HG03439 (cell line): ENCODE data around the gene RPTOR.
"Not testable (repeated sequence)": the region's sequence is repeated elsewhere in the genome, so short reads cannot be mapped to it uniquely, and the experiment has no call there.

Experiments
- ATAC-seq: cut with Tn5 transposase; IDR thresholded peaks from one replicate; pipeline ENCODE4 v1.9.1; 2021; ENCODE audit warnings: mild to moderate bottlenecking, moderate library complexity; ENCODE audit not compliant: unreplicated experiment

Gene RPTOR, protein sequence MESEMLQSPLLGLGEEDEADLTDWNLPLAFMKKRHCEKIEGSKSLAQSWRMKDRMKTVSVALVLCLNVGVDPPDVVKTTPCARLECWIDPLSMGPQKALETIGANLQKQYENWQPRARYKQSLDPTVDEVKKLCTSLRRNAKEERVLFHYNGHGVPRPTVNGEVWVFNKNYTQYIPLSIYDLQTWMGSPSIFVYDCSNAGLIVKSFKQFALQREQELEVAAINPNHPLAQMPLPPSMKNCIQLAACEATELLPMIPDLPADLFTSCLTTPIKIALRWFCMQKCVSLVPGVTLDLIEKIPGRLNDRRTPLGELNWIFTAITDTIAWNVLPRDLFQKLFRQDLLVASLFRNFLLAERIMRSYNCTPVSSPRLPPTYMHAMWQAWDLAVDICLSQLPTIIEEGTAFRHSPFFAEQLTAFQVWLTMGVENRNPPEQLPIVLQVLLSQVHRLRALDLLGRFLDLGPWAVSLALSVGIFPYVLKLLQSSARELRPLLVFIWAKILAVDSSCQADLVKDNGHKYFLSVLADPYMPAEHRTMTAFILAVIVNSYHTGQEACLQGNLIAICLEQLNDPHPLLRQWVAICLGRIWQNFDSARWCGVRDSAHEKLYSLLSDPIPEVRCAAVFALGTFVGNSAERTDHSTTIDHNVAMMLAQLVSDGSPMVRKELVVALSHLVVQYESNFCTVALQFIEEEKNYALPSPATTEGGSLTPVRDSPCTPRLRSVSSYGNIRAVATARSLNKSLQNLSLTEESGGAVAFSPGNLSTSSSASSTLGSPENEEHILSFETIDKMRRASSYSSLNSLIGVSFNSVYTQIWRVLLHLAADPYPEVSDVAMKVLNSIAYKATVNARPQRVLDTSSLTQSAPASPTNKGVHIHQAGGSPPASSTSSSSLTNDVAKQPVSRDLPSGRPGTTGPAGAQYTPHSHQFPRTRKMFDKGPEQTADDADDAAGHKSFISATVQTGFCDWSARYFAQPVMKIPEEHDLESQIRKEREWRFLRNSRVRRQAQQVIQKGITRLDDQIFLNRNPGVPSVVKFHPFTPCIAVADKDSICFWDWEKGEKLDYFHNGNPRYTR (N-terminal part only)

DNA sequence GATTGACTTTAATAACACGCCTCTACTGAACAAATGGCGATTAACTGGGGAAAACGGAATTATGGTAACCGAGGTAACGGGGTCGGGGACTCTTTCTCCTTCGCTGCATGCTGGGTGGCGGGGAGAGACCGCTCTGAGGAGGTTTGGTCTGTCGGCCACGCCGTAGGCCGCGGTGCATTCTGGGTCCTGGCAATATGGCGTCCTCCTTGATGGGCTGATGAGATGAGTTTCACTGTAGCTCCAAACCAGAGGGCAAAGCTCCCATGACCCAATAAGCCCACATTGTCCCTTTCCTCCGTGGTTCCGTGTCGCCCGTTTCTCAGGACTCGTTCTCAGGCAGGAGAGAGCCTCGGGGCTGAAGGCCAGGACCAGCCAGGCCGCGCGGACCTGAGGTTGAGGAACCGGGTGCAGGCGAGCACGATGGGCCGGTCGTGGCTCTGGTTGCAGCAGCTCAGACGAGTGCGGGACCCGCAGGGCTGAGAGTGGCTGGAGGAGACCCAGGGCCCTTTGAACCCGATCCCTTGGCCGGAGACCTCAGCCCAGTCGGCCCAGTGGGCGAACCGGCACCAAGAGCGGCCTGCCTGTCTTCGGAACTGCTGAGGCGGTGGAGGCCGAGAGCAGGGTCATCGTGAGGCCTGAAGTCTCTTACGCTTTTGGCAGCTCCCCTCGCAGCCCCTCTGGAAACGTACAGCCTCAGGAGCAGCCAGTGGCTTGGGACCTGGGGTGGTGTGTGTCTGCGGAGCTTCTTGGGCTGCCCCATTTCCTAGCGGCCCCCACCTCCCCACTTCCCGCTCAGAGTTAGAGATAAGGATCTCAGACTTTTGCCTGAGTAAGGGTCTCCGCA is at the start of gene RPTOR:
Gene RPTOR (plus strand): TSS at position 184 of the 844 bp plus-strand sequence. CDS start 792 bp downstream, outside the sequence.
- ATAC-seq: peak; percentile 84

DNA sequence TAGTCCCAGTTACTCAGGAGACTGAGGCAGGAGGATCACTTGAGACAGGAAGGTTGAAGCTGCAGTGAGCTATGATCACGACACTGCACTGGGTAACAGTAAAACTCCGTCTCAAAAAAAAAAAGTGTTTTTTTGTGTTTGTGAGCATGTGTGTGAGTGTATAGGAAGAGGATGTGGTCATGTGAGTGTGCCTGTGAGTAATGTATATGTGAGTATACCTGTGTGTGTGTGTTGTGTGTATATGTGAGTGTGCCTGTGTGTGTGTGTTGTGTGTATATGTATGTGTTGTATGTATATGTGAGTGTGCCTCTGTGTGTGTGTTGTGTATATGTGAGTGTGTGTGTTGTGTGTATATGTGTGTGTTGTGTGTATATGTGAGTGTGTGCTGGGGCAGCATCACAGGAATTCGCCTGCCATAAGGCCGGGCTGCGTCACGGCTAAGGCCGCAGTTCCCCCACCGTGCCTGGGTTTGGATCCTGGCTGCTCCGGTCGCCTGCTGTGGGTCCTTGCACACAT is 46.9 kb upstream of the RPTOR start:
- no peak for ATAC-seq

DNA sequence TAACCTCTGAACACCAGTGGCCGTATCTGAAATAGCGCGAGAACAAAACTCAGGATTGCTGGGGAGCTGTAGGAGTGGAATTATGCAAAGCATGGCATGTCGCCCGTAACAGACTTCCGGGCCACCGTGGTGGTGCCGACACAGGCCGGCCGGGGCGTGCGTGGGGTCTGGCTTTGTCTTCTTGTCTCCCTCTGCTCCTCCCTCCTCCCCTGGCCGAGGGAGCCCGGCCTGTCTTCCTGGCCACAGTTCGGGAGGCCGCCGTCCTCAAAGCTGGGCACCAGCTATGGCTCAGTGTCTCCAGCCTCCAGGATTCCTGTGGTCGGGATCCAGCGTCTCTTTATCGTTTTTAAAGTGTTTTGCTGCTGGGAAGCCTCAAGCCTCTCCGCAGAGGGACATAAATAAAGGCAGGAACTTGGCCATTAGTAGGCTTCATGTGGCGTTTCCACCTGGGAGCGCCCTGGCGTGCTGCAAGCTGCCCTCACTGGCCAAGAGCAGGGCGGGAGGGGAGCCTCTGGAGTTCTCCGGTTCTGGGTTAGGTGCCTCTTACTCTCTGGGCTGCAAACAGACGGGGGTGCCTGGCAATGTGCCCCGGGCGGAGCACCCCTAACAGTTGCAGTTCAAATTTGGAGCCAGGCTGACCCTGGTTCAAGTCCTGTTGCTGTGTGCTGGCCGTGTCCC is 46.3 kb upstream of the RPTOR start:
- ATAC-seq: no peak

DNA sequence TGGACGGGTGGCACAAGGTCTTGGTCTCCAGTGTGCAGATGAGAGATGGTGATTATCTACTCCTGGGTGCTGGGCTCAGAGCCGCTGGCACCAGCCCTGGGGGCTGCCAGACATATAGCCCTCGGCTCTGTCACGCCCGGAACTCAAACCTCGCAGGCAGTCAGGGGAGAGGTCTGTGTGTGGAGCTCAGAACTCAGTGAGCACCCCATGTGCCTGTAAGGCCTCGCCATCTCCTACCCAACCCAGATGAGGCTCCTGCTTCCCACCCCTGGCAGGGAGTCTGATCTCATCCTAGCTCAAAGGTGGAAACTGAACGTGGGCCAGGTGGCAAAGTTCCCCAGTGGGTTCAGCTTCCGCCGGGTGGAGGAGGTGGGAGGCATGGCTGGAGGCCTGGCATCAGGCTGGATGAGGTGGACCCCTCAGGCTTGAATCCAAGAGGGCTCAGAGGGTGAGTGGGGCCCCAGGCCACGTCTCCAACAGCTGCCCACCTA is 45.7 kb upstream of the RPTOR start:
- no peak for ATAC-seq

DNA sequence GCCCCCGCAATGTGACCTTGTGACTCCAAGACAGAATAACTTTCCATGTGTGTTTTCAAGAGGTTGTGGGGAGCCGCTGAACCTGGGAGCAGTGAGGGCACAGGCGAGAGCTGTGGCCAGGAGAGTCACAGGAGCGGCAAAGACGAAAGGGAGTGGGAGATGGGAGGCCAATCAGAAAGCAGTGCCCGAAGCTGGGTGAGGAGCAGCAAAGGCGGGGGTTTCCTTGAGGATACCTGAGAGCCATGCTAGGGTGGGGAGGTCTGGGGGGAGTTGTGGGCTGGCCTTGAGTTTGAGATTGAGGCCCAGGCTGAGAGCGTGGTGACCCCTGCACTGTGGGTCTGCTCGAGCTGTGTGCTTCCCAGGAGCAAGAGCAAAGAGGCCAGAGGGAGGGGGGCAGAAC is 45.1 kb upstream of the RPTOR start:
- no peak for ATAC-seq

DNA sequence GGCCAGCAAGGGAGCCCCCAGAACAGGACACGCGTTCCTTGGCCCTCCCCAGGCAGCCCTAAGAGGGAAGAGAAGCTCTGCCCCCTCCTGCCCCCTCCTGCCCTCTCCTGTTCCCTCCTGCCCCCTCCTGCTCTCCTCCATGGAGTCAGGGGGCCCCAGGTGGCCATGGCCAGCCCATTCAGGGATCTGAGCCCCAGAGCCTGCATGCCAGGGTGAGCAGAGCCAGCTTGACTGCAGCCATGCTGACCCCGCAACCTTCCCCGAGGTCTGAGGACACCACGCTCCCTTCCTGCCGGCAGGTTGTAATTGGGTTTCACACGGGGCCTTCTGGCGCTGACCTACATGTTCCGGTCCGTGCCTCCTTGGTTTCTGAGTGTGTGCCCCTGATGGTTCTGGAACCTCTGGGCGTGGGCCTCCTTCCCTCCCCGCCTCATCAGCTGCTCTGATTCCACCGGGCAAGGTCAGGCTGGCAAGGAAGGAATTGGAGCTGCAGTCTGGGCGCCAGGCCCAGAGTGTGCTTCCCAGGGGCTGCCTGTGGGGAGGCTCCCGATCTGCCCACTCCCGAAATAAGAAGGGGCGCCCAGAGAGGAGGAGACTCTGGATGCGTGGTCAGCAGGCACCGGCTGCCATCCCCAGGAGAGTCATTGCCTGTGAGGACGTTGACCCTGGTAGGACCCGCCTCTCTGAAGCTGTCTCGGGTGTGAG is 44.5 kb upstream of the RPTOR start:
- no peak for ATAC-seq

DNA sequence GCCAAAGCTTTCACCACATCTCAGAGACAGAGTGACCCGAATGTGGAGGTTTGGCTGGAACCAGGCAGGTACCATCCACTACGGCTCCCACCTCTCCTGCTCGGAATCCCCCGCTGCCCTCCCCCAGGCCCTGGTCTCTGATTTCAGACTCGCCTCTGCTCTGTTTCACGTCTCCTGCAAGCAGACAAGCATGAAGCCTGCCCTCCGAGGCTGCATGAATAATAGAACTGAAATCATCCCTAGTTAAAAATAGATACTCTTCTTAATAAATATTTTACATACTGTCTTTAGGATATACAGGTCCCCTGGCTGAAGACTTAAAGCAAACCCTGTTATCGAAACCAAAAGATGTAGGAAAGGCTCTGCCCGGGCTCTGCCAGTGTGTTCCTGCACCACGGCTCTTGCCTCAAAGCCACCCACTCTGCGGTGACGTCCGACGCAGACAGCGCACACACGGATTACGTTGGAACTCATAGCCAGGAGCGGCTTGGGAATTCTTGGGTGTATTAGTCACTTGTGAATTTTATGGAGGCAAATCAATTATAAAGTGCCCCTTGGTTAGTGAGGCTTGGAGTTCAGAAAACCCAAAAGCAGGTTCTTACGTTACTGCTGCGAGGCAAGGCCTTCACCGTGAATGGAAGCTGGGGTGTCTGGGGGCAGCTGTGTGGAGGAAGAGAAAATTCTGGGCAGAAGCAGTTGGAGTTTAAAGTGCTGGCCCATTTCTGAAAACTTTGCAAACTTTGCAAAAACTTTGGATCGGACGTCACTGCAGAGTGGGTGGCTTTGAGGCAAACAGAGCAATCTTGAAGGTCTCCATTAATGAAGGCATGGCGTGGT is 42.7 kb upstream of the RPTOR start:
- no peak for ATAC-seq

DNA sequence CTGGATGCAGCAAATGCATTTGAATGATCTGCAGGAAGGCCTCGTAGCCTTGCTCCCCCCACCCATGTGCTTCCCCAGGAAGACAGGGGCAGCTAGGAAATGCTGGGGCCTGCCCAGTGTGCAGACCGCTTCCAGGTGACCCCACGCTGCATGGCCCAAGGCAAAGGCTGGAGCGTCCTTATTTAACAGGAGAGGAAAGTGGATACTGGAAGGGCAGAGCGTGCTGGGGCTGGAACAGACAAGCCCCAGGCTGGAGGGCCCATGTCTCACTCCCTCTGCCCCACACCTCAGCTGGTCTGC is 42.1 kb upstream of the RPTOR start:
- ATAC-seq: no peak

DNA sequence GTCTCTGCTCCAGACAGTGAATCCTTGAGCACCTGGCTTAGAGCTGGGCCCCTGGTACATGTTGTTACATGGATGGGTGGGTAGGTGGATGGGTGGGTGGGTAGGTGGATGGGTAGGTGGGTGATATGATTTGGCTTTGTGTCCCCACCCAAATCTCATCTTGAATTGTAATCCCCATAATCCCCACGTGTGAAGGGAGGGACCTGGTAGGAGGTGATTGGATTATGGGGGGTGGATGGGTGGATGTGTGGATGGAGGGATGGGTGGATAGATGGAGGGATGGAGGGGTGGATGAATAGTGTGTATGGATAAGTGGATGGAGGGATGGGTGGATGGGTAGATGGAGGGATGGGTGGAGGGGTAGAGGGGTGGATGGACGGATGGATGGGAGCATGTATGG is 41.6 kb upstream of the RPTOR start:
- no peak for ATAC-seq

DNA sequence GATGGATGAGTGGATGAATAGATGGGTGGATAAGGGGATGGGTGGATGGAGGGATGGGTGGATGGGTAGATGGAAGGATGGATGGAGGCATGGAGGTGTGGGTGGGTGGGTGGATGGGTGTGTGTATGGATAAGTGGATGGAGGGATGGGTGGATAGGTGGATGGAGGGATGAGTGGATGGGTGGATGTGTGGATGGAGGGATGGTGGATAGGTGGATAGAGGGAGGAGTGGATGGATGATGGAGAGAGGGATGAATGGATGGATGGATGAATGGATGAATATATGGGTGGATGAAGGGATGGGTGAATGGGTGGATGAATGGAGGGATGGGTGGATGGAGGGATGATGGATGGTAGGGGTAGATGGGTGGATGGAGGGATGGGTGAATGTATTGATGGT is 40.7 kb upstream of the RPTOR start:
- ATAC-seq: no peak

DNA sequence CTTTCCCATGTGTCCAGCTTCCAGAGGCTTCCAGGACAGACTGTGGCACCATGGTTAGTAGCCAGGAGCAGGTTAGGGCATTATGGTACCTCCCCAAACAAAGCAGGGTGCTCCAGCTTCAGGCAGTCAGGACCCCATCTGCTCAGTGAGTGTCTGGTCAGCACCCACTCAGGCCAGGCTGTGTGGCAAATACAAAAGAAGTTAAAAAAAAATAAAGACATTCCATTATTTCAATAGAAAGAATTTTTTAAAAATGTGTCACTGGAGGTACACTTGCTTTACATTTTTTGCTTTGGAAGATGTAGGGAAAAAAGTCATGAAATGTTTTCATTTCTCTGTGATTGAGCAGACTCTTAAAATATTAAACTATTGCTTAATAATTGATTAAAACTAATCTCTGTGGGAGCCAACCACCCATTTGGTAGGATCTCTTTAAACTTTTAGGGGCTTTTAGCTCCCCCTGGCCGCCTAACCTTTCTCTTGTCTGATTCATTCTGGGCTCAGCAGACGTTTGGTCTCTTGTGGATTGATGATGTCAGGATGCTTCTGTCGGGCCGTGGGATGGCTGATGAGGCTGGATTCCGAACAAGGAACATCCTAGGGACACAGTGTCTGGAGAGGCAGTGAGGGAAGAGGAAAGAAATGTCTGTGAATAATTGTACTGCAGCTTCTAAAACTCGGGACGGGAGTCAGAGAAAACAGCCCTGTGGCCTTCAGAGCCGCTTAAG is 39.8 kb upstream of the RPTOR start:
- ATAC-seq: no peak

DNA sequence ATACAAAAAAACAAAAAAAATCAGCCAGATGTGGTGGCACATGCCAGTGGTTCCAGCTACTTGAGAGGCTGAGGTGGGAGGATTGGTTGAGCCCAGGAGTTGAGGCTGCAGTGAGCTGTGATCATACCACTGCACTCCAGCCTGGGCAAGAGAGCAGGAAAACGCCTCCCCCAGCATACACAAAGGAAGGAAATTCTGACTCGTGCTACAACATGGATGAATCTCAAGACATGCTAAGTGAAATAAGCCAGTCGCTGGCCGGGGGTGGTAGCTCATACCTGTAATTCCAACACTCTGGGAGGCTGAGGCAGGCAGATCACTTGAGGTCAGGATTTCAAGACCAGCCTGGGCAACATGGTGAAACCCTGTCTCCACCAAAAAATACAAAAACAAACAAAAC is 37.5 kb upstream of the RPTOR start:
- not testable (repeated sequence) for ATAC-seq

DNA sequence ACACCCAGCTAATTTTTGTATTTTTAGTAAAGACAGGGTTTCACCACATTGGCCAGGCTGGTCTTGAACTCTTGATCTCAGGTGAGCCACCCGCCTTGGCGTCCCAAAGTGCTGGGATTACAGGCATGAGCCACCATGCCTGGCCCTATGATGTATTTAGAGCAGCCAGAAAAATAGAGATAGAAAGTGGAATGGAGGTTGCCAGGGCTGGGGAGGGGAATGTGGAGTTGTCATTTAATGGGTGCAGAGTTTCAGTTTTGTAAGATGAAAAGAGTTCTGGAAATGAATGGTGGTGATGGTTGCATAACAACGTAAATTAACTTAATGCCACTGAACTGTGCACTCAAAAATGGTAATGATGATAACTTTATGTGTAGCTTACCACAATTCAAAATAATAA is 36.7 kb upstream of the RPTOR start:
- no peak for ATAC-seq

DNA sequence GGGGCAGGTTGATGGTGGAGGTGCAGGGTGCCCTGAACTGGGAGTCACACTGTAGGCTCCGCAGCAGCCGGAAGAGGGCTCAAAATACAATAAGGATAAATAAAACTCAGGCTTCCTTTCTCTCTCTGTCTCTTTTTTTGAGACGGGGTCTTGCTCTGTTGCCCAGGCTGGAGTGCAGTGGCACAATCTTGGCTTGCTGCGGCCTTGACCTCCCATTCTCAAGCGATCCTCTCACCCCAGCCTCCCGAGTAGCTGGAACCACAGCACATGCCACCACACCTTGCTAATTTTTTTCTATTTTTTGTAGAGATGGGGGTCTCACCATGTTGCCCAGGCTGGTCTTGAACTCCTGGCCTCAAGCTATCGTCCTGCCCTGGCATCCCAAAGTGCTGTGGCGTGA is 35.3 kb upstream of the RPTOR start:
- ATAC-seq: no peak

DNA sequence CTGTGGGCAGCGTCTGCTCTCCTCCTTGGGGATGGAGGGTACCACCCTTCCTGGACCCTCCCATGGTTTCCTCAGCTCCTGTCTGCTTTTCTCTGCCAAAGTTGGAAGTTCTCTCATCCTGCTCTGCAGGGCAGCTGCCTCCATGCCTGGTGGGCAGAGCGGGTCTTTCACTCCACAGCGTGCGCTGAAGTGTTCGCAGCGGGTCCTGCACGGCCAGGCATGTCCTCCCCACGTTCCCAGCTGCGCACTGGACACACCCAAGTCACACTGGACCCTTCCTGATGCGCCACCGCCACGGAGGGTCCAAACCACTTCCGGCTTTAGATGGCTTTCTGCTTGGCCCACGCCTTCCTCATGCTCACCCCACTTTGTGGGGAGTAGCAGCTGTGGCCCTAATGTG is 34.5 kb upstream of the RPTOR start:
- ATAC-seq: no peak

DNA sequence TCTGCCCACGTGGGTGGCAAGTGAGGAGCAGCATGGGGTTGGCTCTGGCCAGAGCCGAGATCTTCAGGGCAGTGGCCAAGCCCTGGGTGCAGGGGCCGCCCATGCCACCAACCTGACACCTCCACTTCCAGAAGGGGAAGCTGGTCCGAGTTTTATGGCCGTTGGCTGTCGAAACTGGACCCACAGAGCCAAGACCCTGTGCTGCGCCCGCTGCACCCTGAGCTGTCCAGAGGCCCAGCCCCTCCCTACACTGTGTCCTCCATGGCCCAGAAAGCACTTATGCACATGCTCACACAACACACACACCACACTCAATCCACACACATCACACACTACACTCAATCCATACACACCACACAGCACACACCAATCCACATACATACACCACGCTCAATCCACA is 33.9 kb upstream of the RPTOR start:
- no peak for ATAC-seq

DNA sequence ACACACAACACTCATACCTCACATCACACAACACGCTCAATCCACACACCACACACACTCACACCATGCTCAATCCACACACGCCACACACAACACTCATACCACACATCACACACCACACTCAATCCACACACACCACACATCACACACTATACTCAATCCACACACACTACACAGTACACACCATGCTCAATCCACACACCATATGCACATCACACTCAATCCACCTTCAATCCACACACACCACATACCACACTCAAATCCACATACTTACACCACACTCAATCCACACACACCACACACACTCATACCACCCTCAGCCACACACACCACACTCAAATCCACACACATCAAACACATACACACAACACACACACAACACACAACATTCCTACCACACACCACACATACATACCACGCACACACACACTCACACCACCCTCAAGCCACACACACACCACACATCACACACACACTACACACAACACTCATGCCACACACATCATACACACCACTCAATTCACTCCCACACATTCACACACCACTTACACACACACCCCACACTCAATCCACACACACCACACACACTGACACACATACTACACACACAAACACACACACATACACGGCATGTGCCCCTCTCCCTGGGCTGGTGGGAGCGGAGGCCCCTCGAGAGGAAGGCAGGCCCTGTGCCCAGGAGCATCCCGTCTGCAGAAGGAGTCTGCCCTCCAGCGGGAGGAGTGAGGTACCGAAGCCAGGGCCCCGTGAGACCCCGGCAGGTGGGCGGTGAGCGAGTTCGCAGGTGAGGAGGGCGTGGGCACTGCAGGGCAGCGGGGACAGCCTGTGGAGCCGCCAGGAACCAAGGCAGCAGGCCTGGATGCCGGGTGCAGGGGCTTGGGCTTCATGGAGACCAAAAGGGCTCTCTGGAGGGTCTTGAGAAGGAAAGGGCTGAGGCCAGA is 33.1 kb upstream of the RPTOR start:
- ATAC-seq: no peak
